Esophagus muscularis mucosa (tissue), 3 donors: Measurements from ENCODE around the gene ZDHHC20.

Experiments used
- CTCF ChIP-seq, 3 experiments: fragments of 200-600 bp in 2 of 3; fragments of 450-650 bp in 1 of 3; sonication (generic) in 2 of 3; IDR thresholded peaks; one replicate each; pipeline ENCODE4 v1.5.1; 2017 to 2019; ENCODE audit warnings: antibody characterized with exemption in 3 of 3, mild to moderate bottlenecking in 2 of 3, moderate library complexity in 1 of 3
- POLR2A ChIP-seq: fragments of 450-650 bp; IDR thresholded peaks from one replicate; pipeline ENCODE4 v1.6.1; 2017; ENCODE audit warnings: antibody characterized with exemption, moderate library complexity, mild to moderate bottlenecking, low read depth

- TF ChIP-seq CTCF (IDR thresholded peaks at IDR 0.05): no peak
- TF ChIP-seq POLR2A: no peak
These were observed 23.4 kb downstream of the ZDHHC20 start for GRCh38 chr13:21435687-21436151.
